Measurements from ENCODE around the gene BCKDHB. TPM values are rescaled to one million over a fixed set of nuclear protein-coding genes. Genes with fewer than 3 reads are reported as not detected.

BCKDHB gene
- total RNA-seq, 1 experiment from 2014 or later = 24.3 TPM

GRCh38 chr6:80340280-80340679 lies 233.8 kb downstream of the BCKDHB start:
- ChIA-PET POLR2A (no interaction called here), CTCF (no interaction called here)
- ATAC-seq (no peak), DNase-seq (ENCODE audit: low spot score) (no peak)
- Mint-ChIP-seq H3K36me3 (no peaks in the 10 kb centered on the region), H3K4me1 (peaks cover 31% of the 10 kb centered on the region), H3K9me3 (no peaks in the 10 kb centered on the region), H3K27me3 (ENCODE audit: low read depth) (no peaks in the 10 kb centered on the region), H3K4me3 (no peak overlapping the region), H3K27ac (no peak overlapping the region)
- TF ChIP-seq FOXP1 (CRISPR knock-in tag; IDR thresholded peaks at IDR 0.05; ENCODE audit: borderline replicate concordance) (no peak), ELF4 (CRISPR knock-in tag; IDR thresholded peaks at IDR 0.05; ENCODE audit: low read depth) (no peak), ZNF423 (CRISPR knock-in tag; IDR thresholded peaks at IDR 0.05) (no peak), CBFB (CRISPR knock-in tag; IDR thresholded peaks at IDR 0.05; ENCODE audit: low read depth) (no peak), ZNF281 (CRISPR knock-in tag; IDR thresholded peaks at IDR 0.05) (no peak), HMGA2 (CRISPR knock-in tag; IDR thresholded peaks at IDR 0.05) (no peak), ARID4B (CRISPR knock-in tag; IDR thresholded peaks at IDR 0.05; ENCODE audit: borderline replicate concordance) (no peak), TP53 (CRISPR knock-in tag; IDR thresholded peaks at IDR 0.05) (no peak), ZMAT4 (CRISPR knock-in tag; IDR thresholded peaks at IDR 0.05) (no peak), CTCF (IDR thresholded peaks at IDR 0.05) (no peak), FOXK1 (CRISPR knock-in tag; IDR thresholded peaks at IDR 0.05) (no peak), ZNF671 (CRISPR knock-in tag; IDR thresholded peaks at IDR 0.05) (no peak), NFYB (CRISPR knock-in tag; conservative IDR thresholded peaks at IDR 0.05; ENCODE audit: low read depth) (no peak), GRHL2 (CRISPR knock-in tag; IDR thresholded peaks at IDR 0.05; ENCODE audit: insufficient replicate concordance, severe bottlenecking) (no peak), JUN (CRISPR knock-in tag; IDR thresholded peaks at IDR 0.05) (no peak)
- TF ChIP-seq, protein P1, sequence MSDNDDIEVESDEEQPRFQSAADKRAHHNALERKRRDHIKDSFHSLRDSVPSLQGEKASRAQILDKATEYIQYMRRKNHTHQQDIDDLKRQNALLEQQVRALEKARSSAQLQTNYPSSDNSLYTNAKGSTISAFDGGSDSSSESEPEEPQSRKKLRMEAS (CRISPR knock-in tag; IDR thresholded peaks at IDR 0.05) = no peak
- TF ChIP-seq, protein P2, sequence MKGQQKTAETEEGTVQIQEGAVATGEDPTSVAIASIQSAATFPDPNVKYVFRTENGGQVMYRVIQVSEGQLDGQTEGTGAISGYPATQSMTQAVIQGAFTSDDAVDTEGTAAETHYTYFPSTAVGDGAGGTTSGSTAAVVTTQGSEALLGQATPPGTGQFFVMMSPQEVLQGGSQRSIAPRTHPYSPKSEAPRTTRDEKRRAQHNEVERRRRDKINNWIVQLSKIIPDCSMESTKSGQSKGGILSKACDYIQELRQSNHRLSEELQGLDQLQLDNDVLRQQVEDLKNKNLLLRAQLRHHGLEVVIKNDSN (CRISPR knock-in tag; IDR thresholded peaks at IDR 0.05) = no peak
- TF ChIP-seq, protein P3, sequence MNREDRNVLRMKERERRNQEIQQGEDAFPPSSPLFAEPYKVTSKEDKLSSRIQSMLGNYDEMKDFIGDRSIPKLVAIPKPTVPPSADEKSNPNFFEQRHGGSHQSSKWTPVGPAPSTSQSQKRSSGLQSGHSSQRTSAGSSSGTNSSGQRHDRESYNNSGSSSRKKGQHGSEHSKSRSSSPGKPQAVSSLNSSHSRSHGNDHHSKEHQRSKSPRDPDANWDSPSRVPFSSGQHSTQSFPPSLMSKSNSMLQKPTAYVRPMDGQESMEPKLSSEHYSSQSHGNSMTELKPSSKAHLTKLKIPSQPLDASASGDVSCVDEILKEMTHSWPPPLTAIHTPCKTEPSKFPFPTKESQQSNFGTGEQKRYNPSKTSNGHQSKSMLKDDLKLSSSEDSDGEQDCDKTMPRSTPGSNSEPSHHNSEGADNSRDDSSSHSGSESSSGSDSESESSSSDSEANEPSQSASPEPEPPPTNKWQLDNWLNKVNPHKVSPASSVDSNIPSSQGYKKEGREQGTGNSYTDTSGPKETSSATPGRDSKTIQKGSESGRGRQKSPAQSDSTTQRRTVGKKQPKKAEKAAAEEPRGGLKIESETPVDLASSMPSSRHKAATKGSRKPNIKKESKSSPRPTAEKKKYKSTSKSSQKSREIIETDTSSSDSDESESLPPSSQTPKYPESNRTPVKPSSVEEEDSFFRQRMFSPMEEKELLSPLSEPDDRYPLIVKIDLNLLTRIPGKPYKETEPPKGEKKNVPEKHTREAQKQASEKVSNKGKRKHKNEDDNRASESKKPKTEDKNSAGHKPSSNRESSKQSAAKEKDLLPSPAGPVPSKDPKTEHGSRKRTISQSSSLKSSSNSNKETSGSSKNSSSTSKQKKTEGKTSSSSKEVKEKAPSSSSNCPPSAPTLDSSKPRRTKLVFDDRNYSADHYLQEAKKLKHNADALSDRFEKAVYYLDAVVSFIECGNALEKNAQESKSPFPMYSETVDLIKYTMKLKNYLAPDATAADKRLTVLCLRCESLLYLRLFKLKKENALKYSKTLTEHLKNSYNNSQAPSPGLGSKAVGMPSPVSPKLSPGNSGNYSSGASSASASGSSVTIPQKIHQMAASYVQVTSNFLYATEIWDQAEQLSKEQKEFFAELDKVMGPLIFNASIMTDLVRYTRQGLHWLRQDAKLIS (CRISPR knock-in tag; IDR thresholded peaks at IDR 0.05; ENCODE audit: borderline replicate concordance) = no peak
- TF ChIP-seq, protein P4, sequence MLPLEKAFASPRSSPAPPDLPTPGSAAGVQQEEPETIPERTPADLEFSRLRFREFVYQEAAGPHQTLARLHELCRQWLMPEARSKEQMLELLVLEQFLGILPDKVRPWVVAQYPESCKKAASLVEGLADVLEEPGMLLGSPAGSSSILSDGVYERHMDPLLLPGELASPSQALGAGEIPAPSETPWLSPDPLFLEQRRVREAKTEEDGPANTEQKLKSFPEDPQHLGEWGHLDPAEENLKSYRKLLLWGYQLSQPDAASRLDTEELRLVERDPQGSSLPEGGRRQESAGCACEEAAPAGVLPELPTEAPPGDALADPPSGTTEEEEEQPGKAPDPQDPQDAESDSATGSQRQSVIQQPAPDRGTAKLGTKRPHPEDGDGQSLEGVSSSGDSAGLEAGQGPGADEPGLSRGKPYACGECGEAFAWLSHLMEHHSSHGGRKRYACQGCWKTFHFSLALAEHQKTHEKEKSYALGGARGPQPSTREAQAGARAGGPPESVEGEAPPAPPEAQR (CRISPR knock-in tag; IDR thresholded peaks at IDR 0.05) = no peak

Data from WTC11 (cell line).